Mucosa of gallbladder (tissue), 1 donor: Measurements from ENCODE around the gene PRKCI. TPM values are rescaled to one million over a fixed set of nuclear protein-coding genes. Genes with fewer than 3 reads are reported as not detected.
"Not testable (repeated sequence)": the region's sequence is repeated elsewhere in the genome, so short reads cannot be mapped to it uniquely, and the experiment has no call there.

ENCODE experiments used
- DNase-seq: peaks from one replicate; pipeline ENCODE4 v3.0.0-alpha.2; 2020; ENCODE audit warnings: low spot score
- total RNA-seq: library from RNA; stranded (reverse); gene quantifications from one replicate; pipeline ENCODE4 v1.2.1, GENCODE V29; 2021
- donor health status: DM: no; HTN: no; CAD: no.

PRKCI gene
- total RNA-seq, result 25.2 TPM

DNA sequence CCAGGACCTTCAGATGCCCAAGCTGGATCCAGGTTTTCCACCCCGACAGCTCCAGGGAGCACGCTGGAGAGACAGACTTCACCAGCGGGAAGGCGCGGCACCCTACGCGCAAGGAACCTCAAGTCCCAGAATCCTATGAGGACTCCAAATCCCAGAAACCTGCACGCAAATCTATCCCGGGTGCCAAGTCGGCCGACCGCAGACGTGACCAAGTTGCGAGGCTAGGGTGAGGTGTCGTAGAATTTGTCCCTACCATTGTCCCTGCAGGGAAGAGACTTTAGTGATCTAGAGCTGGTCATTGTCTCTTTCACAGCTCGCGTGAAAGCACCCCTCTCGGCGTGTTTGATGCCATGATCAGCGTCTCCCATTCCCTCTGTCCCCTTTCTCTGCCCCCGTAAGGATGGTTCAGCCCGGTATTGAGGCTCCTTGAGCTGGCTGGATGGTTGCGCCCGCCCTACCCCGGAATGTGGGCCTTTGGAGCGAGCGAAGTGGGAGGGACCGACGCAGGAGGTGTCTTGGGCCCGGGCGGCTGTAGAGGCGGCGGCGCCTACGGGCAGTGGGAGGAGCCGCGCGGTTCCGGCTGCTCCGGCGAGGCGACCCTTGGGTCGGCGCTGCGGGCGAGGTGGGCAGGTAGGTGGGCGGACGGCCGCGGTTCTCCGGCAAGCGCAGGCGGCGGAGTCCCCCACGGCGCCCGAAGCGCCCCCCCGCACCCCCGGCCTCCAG lies at the start of gene PRKCI:
Gene PRKCI (plus strand): TSS at position 501 of the 723 bp plus-strand sequence. CDS start 246 bp downstream, outside the sequence.
- DNase-seq, result peak; percentile 95

GRCh38 chr3:170178651-170179050 lies 43.6 kb upstream of the PRKCI start:
- no peak for DNase-seq

DNA sequence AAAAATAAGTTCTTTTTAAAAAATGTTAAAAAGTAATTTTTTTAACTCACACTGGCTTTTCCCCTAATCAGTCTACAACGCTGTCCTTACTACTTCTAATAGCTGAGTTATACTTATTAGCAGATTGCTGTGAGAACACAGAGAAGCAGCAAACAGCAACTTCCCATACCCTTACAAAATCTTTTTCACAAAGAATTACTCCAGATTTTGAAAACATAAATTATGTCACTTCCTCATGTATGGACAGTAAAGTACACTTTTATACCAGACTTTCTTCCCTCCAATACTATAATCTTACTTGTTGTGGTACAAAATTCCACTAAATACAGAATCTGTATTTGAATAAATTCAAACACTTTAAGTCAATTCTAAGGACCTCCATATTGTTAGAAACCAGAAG lies 42.8 kb upstream of the PRKCI start:
- DNase-seq, result no peak

- no peak for DNase-seq
Measured at GRCh38 chr3:170180079-170180907, 41.9 kb upstream of the PRKCI start.

GRCh38 chr3:170180908-170181885 lies 41.0 kb upstream of the PRKCI start, which contains the start of gene PHC3:
TSS of gene PHC3 (minus strand) at chr3:170181733. CDS start at chr3:170181715, 18 bp downstream.
- DNase-seq, result peak; percentile 94

DNA sequence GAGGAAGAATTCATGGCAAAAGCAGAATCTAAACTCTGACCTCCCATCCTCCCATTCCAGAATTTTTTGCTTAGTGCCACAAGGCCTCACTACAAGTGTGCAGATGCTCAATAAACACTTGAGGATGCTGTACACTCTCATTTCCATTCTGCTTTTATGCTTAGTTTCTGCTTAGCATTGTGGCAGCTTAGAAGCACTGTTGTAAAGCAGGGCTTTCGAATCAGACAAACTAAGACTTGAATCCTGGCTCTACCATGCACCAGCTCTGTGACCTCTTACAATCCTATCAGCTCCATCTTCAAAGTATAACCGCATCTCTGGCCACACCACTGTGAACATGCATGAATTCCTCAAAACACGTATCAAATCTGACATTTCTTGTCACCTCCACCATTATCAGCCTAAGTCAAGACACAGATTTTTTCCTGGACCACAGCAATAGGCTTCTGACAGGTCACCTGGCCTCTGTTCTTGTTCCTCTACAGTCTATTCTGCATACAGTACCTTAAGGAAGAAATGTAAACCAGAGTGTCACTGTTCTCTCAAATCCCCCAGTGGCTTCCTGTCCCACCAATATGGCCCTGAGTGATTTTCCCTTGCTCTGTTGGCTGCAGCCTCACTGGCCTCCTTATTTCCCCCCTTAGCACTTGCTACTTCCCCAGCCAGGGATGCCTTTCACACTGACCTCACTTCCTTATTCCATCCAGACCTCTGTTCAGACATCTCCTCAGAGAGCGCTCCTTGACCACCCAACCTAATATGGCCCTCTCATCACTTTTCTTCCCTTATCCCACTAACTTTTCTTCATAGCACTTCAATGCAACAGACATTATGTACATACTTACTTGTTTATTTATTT lies 32.6 kb upstream of the PRKCI start:
- no peak for DNase-seq

DNA sequence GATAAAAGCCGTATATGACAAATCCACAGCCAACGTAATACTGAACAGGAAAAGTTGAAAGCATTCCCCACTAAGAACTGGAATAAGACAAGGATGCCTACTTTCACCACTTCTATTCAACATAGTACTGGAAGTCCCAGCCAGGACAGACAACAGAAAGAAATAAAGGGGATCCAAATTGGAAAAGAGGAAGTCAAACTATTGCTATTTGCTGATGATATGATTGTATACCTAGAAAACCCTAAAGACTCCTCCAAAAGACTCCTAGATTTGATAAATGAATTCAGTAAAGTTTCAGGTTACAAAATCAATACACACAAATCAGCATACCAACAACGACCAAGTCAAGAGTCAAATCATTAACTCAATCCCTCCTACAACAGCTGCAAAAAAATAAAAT lies 26.5 kb upstream of the PRKCI start:
- not testable (repeated sequence) for DNase-seq

GRCh38 chr3:170196833-170197232 lies 25.4 kb upstream of the PRKCI start:
- no peak for DNase-seq

DNA sequence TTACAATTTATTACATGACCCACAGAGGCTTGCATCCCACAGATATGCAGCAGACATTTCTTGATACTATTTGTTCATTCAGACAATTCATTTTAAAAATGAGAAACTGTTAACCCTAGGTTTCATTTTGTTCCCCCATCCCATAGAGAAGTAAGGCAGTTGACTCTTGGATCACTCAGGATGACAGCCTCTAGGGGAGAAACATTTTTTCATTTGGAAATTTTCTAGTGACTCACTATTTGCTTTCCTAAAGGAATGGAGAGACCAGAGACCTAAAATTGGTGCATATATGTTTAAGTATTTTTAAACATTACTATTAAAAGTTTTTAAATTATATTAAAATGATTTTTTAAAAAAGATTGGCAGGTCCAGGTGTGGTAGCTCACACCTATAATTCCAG lies 21.2 kb upstream of the PRKCI start:
- no peak for DNase-seq

GRCh38 chr3:170201527-170201926 lies 20.7 kb upstream of the PRKCI start:
- no peak for DNase-seq

- DNase-seq, result no peak
Measured at GRCh38 chr3:170203457-170203856, 18.8 kb upstream of the PRKCI start.

DNA sequence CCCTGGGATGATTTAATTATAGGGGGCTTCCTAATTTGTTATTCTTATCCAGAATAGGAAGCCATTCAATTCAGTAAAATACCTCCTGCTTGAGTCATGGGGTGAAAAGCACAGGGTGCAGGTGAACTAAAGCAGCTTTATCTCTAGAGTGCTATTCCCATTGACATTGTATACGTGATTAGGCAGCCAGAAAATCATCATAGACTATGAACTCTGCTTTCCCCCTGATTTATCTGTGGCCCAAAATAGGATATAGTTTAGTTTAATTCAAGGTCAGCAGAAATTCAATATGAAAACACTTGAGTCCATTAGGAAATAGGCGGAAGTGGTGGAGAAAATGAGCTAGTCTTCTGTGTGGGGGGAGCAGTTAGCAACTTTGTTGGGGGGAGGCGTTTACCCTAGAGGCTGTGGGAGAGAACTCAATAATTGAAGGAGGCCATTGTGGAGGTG lies 18.2 kb upstream of the PRKCI start:
- DNase-seq, result no peak

DNA sequence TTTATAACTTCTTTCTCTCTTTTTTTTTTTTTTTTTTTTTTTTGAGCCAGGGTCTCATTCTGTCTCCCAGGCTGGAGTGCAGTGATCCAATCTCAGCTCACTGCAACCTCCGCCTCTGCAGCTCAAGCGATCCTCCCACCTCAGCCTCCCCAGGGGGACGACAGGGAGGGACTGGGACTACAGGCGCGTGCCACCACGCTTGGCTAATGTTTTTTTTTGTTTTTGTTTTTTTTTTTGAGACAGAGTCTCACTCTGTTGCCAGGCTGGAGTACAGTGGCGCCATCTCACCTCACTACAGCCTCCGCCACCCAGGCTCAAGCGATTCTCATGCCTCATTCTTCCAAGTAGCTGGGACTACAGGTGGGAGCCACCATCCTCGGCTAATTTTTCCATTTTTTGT lies 17.7 kb upstream of the PRKCI start:
- no peak for DNase-seq

- no peak for DNase-seq
Measured at GRCh38 chr3:170205302-170205701, 16.9 kb upstream of the PRKCI start.

DNA sequence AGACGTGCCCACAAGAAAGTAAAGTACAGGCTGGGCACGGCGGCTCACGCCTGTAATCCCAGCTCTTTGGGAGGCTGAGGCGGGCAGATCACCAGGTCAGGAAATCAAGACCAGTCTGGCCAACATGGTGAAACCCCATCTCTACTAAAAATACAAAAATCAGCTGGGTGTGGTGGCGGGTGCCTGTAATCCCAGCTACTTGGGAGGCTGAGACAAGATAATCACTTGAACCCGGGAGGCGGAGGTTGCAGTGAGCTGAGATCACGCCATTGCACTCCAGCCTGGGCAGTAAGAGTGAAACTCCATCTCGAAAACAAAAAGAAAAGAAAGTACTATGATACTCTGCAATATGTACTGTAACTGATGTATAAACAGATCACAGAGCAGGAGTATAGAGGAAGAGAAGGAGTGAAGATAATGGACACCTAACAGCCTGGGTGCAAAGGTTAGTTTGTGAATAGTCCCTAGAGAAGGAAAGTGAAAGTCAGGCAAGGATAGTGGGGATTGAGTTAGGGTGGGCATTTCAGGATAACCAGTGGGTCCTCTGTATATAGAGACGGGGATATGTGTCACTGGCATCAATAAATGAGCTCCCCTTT lies 16.0 kb upstream of the PRKCI start:
- not testable (repeated sequence) for DNase-seq

GRCh38 chr3:170207717-170208116 lies 14.5 kb upstream of the PRKCI start:
- DNase-seq, result no peak

GRCh38 chr3:170211668-170212067 lies 10.6 kb upstream of the PRKCI start:
- no peak for DNase-seq

DNA sequence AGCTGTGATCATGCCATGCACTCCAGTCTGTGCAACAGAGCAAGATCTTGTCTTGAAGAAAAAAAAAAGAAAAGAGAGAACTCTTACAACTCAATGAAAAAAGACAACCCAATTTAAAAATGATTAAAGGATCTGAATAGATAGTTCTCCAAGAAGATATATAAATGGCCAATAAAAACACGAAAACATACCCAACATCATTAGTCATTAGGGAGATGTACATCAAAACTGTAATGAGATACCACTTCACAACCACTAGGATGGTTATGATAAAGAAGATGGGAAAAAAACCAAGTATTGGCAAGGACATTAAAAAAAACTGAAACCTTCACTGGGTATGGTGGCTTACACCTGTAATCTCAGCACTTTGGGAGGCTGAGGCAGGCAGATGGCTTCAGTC lies 2.4 kb upstream of the PRKCI start:
- DNase-seq, result no peak

DNA sequence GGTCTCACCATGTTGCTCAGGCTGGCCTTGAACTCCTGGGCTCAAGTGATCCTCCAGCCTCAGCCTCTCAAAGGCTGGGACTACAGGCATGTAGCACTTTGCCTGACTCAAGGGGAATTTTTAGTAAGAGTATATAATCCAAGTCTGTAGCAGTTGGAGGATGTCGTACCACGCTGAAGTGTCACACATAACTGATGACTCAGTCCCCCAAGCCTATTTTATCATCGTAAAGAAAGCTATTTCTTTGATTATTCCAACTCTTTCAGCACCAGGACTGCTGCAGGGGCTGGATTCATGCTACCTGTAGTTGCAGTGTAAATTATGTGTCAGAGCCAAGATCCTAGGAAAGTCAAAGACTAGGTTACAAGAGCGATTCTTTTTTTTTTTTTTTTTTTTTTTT lies 1.4 kb upstream of the PRKCI start:
- DNase-seq, result no peak
